ENCODE measurements around the gene CHAD. TPM values are rescaled to one million over a fixed set of nuclear protein-coding genes. Genes with fewer than 3 reads are reported as not detected.

CHAD gene
- total and polyA plus RNA-seq, 2 of the 13 experiments (the other 11 are each of a cell fraction or from before 2014, with no cell fraction given), result 1.4 TPM; not detected in 1

DNA sequence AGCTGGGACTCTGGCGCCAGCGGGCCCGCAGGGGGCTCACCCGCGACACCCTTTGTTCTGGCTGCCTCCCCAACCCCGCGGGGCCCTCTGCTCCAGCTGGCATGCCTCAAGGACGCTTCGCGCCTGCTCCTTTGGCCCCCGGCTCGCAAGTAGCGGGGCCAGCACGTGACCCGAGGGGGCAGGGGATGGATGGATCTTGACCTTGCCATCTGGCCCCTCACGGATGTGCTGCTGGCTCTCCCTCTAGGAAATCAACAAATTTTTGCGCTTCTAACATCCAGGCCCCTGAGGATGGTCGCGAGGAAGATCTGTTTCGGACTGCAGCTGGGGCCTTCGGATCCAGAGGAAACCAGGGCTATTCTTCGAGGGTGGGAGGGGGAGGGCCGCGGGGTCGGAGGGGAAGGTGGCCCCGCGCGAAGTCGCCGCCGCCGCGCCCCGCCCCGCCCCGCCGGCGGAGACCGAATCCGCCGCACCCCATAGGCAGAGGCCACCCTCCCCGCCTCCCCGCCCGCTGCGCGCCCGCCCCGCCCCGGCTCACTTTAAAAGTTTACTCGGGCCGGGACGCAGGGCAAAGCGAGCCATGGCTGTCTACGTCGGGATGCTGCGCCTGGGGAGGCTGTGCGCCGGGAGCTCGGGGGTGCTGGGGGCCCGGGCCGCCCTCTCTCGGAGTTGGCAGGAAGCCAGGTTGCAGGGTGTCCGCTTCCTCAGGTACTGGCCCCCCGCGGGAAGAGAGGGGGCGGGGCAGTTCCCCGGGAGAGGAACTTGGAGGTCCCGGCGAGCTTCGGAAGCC lies 42.8 kb downstream of the CHAD start, which contains the start of gene ACSF2 (continued):
- no peak for TF ChIP-seq ZFAT (CRISPR knock-in tag; conservative IDR thresholded peaks at IDR 0.05)
- no peak for TF ChIP-seq ZNF674 (CRISPR knock-in tag; IDR thresholded peaks at IDR 0.05; ENCODE audit: low read depth)
- TF ChIP-seq NFE2L2 (IDR thresholded peaks at IDR 0.05; ENCODE audit: low read length), result no peak
- TF ChIP-seq PAX8 (CRISPR knock-in tag; IDR thresholded peaks at IDR 0.05; ENCODE audit: borderline replicate concordance), result peak; percentile 67; the same call in 1 of the 2 replicates
- TF ChIP-seq ZNF337 (CRISPR knock-in tag; IDR thresholded peaks at IDR 0.05; ENCODE audit: borderline replicate concordance, low read depth), result no peak
- TF ChIP-seq, protein P1, sequence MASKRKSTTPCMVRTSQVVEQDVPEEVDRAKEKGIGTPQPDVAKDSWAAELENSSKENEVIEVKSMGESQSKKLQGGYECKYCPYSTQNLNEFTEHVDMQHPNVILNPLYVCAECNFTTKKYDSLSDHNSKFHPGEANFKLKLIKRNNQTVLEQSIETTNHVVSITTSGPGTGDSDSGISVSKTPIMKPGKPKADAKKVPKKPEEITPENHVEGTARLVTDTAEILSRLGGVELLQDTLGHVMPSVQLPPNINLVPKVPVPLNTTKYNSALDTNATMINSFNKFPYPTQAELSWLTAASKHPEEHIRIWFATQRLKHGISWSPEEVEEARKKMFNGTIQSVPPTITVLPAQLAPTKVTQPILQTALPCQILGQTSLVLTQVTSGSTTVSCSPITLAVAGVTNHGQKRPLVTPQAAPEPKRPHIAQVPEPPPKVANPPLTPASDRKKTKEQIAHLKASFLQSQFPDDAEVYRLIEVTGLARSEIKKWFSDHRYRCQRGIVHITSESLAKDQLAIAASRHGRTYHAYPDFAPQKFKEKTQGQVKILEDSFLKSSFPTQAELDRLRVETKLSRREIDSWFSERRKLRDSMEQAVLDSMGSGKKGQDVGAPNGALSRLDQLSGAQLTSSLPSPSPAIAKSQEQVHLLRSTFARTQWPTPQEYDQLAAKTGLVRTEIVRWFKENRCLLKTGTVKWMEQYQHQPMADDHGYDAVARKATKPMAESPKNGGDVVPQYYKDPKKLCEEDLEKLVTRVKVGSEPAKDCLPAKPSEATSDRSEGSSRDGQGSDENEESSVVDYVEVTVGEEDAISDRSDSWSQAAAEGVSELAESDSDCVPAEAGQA (IDR thresholded peaks at IDR 0.05; ENCODE audit: low read depth), result no peak
- TF ChIP-seq, protein P1 (CRISPR knock-in tag; IDR thresholded peaks at IDR 0.05; ENCODE audit: borderline replicate concordance), result no peak
- no peak for TF ChIP-seq ZNF431 (CRISPR knock-in tag; IDR thresholded peaks at IDR 0.05; ENCODE audit: borderline replicate concordance, low read depth)
- no peak for TF ChIP-seq ZNF598 (CRISPR knock-in tag; IDR thresholded peaks at IDR 0.05; ENCODE audit: borderline replicate concordance)
- TF ChIP-seq, protein P2, sequence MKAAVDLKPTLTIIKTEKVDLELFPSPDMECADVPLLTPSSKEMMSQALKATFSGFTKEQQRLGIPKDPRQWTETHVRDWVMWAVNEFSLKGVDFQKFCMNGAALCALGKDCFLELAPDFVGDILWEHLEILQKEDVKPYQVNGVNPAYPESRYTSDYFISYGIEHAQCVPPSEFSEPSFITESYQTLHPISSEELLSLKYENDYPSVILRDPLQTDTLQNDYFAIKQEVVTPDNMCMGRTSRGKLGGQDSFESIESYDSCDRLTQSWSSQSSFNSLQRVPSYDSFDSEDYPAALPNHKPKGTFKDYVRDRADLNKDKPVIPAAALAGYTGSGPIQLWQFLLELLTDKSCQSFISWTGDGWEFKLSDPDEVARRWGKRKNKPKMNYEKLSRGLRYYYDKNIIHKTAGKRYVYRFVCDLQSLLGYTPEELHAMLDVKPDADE (CRISPR knock-in tag; IDR thresholded peaks at IDR 0.05), result 0 out of 2 replicates have a peak, but pooled peaks have one; percentile 32
- peak; percentile 71 for TF ChIP-seq ZNF777 (CRISPR knock-in tag; IDR thresholded peaks at IDR 0.05)
- TF ChIP-seq, protein P3, sequence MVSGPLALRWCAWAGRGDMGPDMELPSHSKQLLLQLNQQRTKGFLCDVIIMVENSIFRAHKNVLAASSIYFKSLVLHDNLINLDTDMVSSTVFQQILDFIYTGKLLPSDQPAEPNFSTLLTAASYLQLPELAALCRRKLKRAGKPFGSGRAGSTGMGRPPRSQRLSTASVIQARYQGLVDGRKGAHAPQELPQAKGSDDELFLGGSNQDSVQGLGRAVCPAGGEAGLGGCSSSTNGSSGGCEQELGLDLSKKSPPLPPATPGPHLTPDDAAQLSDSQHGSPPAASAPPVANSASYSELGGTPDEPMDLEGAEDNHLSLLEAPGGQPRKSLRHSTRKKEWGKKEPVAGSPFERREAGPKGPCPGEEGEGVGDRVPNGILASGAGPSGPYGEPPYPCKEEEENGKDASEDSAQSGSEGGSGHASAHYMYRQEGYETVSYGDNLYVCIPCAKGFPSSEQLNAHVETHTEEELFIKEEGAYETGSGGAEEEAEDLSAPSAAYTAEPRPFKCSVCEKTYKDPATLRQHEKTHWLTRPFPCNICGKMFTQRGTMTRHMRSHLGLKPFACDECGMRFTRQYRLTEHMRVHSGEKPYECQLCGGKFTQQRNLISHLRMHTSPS (CRISPR knock-in tag; IDR thresholded peaks at IDR 0.05; ENCODE audit: low read depth), result 0 out of 2 replicates have a peak, but pooled peaks have one; percentile 22
- TF ChIP-seq, protein P4, sequence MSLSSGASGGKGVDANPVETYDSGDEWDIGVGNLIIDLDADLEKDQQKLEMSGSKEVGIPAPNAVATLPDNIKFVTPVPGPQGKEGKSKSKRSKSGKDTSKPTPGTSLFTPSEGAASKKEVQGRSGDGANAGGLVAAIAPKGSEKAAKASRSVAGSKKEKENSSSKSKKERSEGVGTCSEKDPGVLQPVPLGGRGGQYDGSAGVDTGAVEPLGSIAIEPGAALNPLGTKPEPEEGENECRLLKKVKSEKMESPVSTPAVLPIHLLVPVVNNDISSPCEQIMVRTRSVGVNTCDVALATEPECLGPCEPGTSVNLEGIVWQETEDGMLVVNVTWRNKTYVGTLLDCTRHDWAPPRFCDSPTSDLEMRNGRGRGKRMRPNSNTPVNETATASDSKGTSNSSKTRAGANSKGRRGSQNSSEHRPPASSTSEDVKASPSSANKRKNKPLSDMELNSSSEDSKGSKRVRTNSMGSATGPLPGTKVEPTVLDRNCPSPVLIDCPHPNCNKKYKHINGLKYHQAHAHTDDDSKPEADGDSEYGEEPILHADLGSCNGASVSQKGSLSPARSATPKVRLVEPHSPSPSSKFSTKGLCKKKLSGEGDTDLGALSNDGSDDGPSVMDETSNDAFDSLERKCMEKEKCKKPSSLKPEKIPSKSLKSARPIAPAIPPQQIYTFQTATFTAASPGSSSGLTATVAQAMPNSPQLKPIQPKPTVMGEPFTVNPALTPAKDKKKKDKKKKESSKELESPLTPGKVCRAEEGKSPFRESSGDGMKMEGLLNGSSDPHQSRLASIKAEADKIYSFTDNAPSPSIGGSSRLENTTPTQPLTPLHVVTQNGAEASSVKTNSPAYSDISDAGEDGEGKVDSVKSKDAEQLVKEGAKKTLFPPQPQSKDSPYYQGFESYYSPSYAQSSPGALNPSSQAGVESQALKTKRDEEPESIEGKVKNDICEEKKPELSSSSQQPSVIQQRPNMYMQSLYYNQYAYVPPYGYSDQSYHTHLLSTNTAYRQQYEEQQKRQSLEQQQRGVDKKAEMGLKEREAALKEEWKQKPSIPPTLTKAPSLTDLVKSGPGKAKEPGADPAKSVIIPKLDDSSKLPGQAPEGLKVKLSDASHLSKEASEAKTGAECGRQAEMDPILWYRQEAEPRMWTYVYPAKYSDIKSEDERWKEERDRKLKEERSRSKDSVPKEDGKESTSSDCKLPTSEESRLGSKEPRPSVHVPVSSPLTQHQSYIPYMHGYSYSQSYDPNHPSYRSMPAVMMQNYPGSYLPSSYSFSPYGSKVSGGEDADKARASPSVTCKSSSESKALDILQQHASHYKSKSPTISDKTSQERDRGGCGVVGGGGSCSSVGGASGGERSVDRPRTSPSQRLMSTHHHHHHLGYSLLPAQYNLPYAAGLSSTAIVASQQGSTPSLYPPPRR (CRISPR knock-in tag; IDR thresholded peaks at IDR 0.05; ENCODE audit: borderline replicate concordance), result no peak
